Eye (tissue), 1 donor: ENCODE results near the gene RNF214.
"Not testable (repeated sequence)": the region's sequence is repeated elsewhere in the genome, so short reads cannot be mapped to it uniquely, and the experiment has no call there.

ENCODE experiments used
- DNase-seq: peaks from one replicate; pipeline ENCODE4 v3.0.0-alpha.2; 2015

The RNF214 gene

DNA sequence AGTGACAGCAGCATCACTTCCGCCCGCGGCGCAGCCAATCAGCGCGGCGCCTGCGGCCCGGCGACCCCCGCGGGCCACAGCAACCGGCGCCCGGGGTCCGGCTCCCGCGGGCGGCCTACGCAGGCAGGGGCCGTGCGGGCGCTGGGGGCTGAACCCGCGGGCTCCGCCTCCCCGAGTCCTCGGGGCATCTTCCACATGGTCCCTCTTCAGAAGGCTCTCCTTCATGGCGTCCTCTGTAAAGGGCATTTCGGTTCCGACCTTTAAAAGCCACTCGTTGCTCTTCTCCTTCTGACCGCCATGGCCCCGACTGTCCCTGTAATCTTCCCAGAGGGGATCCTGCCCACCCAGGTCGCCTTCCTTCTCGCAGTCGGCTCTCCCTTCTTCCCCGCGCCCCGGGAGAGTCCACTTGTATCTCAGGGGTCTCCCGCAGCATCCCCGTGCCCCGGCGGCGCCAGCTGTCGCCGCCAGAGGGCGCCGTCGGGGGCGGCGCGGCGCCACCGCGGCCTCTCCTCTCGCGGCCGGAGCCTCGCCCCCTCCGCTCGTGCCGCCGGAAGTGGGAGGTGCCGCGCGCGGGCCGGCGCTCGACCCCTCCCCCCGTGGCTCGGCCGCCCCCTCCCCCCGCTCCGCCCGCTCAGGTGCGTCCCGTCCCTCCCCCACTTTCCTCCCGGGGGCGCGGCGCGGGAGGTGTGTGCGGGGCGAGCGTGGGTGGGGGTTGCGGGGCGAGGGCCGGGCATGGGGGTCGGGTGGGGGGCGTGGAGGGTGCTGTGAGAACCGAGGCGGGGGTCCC lies at the start of gene RNF214:
RNF214 (plus strand) TSS at position 580 of the 787 bp plus-strand sequence. CDS start 1,602 bp downstream, outside the sequence.
- peak; percentile 95 for DNase-seq

DNA sequence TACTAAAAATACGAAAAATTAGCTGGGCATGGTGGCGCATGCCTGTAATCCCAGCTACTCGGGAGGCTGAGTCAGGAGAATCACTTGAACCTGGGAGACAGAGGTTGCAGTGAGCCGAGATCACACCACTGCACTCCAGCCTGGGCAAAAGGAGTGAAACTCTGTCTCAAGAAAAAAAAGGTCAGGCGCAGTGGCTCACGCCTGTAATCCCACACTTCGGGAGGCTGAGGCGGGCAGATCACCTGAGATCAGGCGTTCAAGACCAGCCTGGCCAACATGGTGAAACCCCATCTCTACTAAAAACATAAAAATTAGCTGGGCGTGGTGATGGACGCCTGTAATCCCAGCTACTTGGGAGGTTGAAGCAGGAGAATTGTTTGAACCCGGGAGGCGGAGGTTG lies 49.3 kb upstream of the RNF214 start:
- DNase-seq: not testable (repeated sequence)

DNA sequence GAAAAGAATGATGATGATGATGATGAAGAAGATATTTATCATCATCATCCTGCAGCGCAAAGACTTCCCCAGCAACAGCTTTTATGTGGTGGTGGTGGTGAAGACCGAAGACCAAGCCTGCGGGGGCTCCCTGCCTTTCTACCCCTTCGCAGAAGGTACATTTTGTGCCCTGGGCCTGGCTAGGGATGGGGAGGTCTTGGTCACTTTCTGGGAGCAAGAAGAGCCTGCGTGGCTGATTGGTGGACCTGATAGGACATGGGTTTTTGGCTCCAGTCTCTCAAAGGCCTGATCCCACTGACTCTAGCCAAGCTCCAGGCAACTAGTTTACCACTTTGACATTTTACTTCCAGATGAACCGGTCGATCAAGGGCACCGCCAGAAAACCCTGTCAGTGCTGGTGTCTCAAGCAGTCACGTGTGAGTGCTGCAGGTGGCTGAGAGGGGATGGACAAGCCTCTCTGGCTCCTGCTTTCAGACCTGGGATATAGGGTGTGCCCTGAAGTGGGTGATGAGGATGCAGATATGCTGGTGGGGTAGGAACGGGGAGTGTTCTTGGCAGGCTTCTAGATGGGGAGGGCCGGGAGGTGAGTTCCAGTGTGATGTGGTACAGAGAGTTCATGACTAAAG lies 48.6 kb upstream of the RNF214 start:
- DNase-seq: no peak

DNA sequence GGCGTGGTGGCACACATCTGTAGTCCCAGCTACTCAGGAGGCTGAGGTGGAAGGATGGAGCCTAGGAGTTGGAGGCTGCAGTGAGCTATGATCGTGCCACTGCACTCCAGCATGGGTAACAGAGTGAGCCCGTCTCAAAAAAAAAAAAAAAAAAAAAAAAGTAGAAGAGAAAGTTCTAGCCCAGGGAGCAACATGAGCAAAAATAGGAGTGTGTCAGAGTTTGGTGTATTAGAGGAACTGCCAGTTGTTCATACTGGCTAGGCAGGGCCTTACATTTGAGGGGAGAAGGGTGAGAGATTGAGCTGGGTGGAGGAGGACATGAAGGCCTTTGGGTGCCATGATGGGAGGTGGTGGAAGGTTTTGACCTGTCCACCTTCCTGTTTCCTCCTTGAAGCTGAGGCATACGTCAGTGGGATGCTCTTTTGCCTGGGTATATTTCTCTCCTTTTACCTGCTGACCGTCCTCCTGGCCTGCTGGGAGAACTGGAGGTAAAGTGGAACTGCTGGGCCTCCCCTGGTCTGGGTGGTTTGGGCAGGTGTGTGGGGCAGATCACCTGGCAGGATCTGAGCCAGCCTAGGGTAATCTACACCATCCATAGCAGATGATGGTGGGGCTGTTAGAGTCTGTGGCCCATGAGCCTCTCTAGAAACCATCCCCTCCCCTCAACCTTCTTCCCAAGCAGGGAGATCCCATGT lies 46.6 kb upstream of the RNF214 start:
- no peak for DNase-seq

DNA sequence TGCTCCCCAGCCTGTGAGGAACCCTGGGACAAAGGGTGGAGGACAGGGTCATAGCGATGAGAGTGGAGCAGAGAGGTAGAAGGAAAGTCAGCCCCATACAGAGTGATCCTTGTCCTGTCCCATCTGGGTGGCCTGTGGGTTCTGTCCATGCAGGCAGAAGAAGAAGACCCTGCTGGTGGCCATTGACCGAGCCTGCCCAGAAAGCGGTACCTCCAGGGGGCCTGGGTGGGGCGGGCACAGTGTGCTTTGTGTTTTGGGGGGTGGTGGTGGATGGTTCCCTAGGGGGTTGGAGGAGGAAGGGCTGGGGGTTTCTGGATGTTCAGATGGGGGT lies 46.1 kb upstream of the RNF214 start:
- no peak for DNase-seq

DNA sequence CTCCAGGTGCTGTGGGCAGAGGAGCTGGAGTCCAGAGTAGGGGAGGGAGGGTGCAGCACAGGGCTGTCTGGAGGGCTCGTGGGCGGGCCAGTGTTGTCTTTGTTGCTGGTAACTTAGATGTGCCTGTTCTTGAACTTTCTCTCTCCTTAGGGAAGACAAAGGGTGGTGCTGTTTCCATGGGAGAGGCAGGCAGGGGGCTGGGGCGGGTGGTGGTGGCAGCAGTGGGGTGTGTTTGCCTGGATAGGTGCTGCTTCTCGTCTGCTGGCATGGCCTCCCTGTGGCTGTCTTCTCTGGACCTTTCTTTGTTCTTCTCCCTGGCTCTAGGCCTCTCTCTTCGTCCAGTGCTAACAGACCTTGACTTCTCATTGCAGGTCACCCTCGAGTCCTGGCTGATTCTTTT lies 45.5 kb upstream of the RNF214 start:
- no peak for DNase-seq

DNA sequence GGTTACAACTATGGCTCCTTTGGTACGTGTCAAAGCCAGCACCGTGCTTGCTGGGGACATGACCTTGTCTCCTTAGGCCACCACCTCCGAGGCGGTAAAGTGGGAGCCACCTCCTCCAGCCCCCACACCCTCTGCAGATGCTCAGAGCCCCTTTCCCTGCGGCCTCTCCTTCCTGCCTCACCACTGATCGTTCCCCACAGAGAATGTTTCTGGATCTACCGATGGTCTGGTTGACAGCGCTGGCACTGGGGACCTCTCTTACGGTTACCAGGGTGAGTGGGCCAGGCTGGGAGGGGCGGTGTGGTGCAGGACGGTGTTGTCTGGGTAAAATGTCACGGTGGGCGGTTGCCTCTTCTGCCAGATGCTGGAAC lies 45.1 kb upstream of the RNF214 start:
- no peak for DNase-seq

DNA sequence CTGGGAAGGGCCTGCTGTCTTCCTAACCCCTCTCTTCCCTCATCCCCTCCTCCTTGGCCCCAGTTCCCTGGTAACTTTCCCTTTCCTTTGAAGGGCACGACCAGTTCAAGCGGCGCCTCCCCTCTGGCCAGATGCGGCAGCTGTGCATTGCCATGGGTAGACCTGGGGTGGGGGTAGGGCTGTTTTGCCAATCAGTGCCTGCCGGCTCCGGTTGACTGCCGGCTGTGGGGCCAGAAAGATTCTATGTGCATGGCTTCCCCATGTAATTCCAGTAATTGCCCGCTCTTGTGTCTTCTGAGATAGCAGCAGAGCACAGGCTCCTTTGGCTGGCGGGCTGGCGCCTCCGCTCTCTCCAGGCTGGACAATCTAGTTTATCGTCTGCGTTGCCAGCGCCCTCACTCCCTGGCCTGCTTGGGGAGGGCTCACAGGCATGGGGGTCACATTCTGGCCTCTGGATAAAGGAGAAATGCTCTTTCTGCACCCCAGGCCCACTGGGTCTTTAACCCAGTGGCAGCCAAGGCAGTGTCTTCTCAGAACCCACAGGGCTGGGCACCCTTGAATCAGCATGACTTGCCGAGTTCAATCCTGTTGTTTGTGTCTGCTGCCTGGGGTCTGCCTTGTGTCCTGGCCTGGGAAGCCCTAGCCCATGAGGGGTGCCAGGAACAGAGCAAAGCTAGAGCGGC lies 44.5 kb upstream of the RNF214 start:
- no peak for DNase-seq

DNA sequence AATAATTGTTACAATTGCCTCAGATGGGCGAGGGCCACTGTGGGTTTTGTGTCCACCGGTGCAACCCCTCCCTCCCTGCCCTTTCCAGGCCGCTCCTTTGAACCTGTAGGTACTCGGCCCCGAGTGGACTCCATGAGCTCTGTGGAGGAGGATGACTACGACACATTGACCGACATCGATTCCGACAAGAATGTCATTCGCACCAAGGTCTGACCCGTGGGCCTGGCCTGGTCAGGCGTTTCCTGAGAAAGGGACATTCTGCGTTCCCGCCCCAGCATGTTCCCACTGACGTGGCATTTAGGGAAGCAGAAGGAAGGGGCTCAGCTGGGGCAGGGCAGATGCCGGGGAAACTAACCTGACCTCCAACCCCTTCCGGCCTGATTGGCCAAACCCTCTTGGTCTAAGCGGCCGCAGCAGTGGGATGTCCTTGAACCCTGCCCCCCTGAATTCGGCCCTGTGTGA lies 43.8 kb upstream of the RNF214 start:
- DNase-seq: no peak

DNA sequence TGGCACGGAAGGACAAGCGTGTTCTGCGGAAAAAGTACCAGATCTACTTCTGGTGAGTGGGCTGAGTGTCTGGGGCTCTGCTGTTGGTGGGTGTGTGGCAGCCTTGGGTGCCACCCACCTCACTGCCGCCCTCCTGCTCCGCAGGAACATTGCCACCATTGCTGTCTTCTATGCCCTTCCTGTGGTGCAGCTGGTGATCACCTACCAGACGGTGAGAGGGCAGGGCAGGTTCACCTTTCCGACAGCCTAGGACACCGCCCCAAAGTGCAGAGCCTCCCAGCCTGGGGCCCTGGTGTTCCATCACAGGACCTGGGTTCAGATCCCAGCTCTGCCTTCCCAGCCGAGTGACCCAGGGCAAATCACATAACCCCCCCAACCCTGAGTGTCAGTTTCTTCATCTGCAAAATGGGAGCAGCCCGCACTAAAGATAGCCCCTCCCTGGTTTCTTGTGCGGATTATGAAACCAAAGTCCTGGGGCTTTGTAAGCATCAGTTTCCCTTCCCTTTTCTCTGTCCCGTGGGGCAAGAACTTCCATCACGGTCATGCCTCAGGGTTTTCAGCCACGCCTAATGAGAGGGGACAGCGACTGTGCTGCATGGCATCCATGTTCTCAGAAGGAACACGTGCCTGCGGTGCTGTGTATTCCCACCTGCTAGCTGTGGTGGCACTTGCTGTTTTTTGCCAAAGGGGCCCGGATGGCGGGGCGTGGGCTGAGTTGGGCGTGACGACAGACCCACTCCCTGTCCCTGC lies 43.1 kb upstream of the RNF214 start:
- no peak for DNase-seq

DNA sequence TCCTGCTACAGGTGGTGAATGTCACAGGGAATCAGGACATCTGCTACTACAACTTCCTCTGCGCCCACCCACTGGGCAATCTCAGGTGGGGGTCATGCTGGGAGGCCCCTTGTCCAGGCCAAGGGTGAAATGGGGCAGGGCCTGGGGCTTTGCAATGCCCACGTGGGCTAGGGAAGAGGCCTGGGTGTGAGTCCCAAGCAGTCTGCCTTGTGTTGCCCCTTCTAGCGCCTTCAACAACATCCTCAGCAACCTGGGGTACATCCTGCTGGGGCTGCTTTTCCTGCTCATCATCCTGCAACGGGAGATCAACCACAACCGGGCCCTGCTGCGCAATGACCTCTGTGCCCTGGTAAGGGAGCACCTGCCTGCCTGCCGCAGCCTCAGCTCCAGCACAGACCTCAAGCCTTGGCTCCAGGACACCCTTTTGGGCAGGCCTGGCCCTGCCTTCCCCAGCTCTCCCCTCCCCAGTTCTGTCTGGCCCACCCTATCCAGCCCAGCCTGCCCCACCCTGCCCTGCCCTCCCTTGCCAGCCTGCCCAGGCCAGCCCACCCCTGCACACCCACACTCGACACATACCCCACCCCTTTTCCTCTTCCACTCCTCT lies 42.4 kb upstream of the RNF214 start:
- DNase-seq: no peak

DNA sequence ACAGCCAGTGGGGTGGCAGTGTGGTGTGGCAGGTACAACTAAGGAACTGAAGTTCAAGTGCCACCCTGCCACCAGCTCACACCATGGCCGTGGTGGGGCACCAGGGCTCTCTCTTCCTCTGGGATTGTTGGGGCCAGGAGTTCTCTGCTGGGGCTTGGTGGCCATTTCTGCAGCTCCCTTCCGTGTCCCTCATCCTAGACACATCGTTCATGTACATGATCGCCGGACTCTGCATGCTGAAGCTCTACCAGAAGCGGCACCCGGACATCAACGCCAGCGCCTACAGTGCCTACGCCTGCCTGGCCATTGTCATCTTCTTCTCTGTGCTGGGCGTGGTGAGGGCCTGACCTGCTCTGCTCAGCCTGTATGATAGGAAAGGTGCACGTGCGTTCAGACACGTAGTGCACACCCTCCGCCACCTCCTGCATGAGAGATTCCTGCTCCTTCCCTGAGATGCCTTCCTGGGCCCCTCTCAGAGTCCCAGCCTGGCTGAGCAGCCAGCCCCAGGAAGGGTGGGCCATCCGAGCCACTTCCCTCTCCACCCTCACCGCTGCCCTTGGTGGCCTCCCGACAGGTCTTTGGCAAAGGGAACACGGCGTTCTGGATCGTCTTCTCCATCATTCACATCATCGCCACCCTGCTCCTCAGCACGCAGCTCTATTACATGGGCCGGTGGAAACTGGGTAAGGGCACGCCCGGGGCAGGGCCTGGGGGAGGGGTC lies 40.6 kb upstream of the RNF214 start:
- no peak for DNase-seq

DNA sequence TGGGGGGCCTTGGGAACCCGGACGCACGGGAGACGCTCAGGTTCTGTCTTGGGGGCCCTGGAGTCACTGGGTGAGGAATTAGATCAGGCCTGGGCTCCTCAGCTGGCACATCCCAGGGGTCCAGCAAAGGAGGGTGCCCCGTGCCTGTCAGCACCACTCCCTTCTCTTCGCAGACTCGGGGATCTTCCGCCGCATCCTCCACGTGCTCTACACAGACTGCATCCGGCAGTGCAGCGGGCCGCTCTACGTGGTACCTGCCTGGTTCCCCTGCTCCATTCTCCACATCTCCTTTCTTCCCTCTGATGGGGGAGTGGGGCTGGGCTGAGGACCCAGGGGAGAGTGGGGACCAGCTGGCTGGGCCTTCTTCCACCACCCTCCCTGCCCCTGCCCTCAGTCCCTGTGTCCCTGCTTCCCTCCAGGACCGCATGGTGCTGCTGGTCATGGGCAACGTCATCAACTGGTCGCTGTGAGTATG lies 40.0 kb upstream of the RNF214 start:
- no peak for DNase-seq

DNA sequence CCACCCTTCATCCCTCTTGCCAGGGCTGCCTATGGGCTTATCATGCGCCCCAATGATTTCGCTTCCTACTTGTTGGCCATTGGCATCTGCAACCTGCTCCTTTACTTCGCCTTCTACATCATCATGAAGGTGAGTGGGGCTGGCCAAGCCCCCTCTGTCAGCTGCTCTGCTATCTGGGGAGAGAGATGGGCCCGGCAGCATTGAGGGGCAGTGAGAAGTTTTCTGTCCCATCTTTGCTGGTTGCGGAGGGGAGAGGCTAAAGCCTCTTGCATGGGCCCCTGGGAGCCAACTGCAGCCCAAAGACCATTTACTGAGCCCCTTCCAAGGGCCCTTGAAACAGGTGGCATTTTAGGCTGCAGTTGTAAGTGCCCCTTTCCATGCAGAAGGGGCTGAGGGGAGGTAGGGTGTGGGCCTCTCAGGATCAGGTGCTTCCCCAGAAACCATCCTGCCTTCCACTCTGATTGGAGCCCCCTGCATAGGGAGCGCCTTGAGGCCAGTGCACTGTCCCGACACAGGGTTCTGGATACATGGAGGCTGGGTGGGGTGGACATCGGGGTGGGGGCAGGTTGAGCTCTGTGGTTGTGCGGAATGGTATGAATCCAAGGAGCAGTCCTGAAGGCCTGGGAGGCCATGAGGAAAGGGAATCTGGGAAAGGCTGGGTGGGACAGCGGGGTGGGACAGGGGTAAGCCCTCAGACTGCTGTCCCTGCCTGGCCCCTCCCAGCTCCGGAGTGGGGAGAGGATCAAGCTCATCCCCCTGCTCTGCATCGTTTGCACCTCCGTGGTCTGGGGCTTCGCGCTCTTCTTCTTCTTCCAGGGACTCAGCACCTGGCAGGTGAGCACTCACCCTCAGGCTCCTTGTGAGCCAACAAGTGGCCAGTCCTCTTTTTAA lies 39.1 kb upstream of the RNF214 start:
- DNase-seq: no peak

DNA sequence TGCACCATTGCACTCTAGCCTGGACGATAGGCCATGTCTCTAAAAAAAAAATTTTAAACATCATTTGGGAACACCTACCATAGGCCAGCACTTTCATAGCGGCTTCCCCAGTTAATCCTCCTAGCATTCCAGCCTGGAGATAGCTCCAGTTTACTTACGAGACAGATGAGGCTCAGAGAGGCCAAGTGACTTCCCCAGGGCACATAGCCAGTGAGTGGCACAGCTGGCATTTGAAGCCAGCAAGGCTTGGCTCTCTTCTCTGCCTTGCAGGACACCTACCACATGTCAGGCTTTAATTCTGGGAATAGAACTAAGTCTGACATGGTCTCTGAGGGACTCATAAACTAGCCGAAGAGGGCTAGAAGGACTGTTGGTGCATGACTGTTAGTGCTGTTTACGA lies 38.2 kb upstream of the RNF214 start:
- DNase-seq: no peak

DNA sequence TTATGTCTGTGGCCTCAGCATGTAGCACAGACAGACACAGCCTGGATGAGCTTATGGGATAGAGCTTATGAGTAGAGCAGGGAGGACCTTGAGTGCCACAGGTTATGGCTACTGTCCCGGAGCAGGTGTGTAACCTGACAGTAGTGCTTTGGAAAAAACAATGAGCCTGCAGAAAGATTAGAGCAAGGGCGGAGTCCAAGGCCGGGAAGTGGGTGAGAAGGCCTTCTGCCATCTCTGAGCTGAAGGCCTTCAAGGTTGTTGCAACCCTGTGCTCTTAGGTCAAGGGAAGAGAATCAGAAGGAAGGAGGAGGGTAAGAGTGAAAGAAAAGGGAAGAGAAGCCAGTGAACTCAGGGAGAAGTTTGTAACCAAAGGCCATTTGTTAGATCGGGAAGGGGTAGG lies 37.2 kb upstream of the RNF214 start:
- DNase-seq: no peak

DNA sequence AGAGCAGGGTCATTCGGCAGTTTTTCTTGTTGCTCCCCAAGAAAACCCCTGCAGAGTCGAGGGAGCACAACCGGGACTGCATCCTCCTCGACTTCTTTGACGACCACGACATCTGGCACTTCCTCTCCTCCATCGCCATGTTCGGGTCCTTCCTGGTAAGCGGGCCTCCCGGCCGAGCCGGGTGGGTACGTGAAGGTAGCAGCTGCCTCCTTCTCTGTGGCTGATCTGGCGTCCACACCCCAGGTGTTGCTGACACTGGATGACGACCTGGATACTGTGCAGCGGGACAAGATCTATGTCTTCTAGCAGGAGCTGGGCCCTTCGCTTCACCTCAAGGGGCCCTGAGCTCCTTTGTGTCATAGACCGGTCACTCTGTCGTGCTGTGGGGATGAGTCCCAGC lies 36.7 kb upstream of the RNF214 start:
- no peak for DNase-seq

DNA sequence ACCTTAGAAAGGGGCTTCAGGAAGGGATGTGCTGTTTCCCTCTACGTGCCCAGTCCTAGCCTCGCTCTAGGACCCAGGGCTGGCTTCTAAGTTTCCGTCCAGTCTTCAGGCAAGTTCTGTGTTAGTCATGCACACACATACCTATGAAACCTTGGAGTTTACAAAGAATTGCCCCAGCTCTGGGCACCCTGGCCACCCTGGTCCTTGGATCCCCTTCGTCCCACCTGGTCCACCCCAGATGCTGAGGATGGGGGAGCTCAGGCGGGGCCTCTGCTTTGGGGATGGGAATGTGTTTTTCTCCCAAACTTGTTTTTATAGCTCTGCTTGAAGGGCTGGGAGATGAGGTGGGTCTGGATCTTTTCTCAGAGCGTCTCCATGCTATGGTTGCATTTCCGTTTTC lies 35.5 kb upstream of the RNF214 start:
- no peak for DNase-seq

DNA sequence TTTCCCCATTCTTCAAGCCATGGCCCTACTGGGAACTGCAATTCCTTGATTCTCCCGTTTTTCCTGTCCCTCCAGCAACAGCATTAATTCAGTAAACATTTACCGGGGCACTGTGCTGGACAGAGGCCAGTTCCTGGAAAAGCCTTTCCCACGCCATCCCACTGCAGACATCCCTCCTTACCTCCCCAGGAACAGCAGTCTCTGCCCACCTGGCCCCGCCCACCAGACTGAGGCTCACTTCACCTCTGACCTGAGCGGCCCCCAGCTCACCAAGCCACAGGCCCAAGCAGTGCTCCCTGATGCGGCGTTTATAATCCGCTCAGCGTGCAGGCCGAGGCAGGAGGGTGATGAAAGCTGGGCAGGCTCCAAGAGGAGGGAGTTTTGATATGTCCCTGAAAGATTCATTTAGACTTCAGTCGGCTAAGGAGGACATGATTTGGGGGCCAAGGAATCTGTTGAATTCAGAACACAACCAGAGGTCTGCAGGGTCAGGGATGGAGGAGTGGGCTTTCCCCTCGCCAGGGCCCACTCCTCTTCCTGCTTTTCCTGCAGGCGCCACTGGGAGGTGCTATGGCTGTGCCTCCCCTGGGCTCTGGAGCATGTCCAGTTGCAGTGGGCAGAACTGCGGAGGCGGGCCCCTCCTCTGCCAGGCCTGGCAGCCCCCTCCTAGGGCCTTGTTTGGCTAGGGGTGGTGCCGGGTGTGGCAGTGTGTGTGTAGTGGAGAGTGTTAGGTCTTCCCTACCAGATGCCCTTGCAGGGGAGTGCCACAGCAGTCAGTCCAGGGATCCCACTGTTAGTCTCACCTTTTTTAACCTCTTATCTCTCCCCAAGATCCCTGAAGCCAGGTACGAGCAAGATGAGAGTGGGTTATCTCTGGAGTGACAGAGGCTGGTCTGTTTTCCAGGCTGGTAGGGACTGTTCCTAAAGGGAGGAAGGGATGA lies 34.7 kb upstream of the RNF214 start:
- DNase-seq: no peak
